Activated naive CD4-positive, alpha-beta T cell treated with anti-CD3 and anti-CD28 coated beads, Interleukin-2, amount 50 U/mL, for 24 hours (primary cell): Measurements from ENCODE around the gene DIAPH3.

Experiments
- H3K27ac Mint-ChIP-seq: one replicate; pipeline ENCODE4 v1.8.0; 2021; ENCODE audit warnings: mild to moderate bottlenecking, mixed read lengths
- H3K27me3 Mint-ChIP-seq: one replicate; pipeline ENCODE4 v1.8.0; 2021; ENCODE audit warnings: mixed read lengths
- H3K36me3 Mint-ChIP-seq: one replicate; pipeline ENCODE4 v1.8.0; 2021; ENCODE audit warnings: mixed read lengths
- H3K4me1 Mint-ChIP-seq: one replicate; pipeline ENCODE4 v1.8.0; 2021; ENCODE audit warnings: mixed read lengths
- H3K4me3 Mint-ChIP-seq: one replicate; pipeline ENCODE4 v1.8.0; 2021; ENCODE audit warnings: mild to moderate bottlenecking, mixed read lengths
- H3K9me3 Mint-ChIP-seq: one replicate; pipeline ENCODE4 v1.8.0; 2021; ENCODE audit warnings: mixed read lengths

Gene DIAPH3

DNA sequence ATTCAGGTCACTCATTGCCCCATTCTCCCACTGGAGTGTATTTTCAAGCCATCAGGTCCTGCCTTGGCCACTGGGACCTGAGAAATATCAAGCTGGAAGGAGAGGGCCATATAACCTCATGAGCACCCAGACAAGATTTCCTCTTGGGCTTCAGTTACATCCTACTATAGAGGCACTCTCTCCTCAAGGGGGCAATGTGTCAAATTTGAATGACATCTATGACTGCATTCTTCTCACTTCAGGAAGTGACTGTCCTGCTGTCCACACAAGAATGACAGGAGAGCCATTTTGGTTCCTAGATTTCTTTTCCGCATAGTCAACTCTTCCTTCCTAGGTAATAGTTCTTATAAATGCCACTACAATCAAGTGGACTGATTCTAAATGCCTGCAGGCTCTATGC is 416.2 kb downstream of the DIAPH3 start:
- Mint-ChIP-seq H3K9me3 (no peaks in the 10 kb centered on the region), H3K4me1 (no peaks in the 10 kb centered on the region), H3K36me3 (no peaks in the 10 kb centered on the region), H3K4me3 (no peak overlapping the region), H3K27ac (no peak overlapping the region), H3K27me3 (no peaks in the 10 kb centered on the region)

DNA sequence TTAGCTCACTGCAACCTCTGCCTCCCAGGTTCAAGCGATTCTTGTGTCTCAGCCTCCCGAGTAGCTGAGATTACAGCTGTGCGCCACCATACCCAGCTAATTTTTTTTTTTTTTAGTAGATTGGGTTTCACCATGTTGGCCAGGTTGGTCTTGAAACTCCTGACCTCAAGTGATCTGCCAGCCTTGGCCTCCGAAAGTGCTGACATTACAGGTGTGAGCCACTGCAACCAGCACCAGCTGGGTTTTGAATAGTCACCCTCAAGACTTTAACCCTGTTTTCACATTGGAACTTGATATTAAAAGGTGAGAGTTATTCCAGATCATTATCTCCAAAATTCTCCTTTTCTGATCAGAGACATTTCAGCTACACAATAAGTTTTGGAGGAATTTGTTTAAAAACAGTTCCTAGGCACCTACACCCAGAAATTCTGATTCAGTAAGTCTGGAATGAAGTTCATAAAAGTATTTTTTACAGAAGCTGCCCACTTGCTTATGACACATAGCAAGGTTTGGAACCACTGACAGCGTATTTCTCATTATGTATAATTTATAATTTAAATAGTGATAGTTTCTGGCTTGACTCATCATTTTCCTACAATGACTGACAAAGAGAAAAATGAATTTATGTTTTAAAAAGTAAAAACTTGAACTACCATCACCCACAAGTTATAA is 417.3 kb downstream of the DIAPH3 start:
- no peaks in the 10 kb centered on the region for H3K27me3 Mint-ChIP-seq
- no peaks in the 10 kb centered on the region for H3K4me1 Mint-ChIP-seq
- H3K36me3 Mint-ChIP-seq: no peaks in the 10 kb centered on the region
- no peak overlapping the region for H3K4me3 Mint-ChIP-seq
- no peaks in the 10 kb centered on the region for H3K9me3 Mint-ChIP-seq
- H3K27ac Mint-ChIP-seq: no peak overlapping the region

DNA sequence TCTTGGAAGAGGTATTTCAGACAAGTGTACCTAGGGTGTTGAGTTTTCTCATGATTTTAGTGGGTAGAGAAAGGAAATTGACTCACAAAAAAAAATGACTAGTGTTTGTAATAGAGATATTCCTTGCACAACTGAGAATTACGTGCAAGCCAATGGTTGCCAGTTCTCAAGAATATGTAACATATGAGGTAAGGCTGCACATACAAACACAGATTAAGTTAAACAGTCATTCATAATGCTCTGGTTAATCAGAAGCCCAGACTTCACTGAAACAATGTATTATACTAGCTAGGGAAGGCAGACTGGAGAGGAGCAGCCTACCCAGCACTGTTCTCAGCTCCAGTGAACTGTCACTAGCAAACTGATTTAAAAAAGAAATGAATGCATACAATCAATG is 418.3 kb downstream of the DIAPH3 start:
- Mint-ChIP-seq H3K36me3 (no peaks in the 10 kb centered on the region), H3K9me3 (no peaks in the 10 kb centered on the region), H3K4me1 (no peaks in the 10 kb centered on the region), H3K27me3 (no peaks in the 10 kb centered on the region), H3K4me3 (no peak overlapping the region), H3K27ac (no peak overlapping the region)

DNA sequence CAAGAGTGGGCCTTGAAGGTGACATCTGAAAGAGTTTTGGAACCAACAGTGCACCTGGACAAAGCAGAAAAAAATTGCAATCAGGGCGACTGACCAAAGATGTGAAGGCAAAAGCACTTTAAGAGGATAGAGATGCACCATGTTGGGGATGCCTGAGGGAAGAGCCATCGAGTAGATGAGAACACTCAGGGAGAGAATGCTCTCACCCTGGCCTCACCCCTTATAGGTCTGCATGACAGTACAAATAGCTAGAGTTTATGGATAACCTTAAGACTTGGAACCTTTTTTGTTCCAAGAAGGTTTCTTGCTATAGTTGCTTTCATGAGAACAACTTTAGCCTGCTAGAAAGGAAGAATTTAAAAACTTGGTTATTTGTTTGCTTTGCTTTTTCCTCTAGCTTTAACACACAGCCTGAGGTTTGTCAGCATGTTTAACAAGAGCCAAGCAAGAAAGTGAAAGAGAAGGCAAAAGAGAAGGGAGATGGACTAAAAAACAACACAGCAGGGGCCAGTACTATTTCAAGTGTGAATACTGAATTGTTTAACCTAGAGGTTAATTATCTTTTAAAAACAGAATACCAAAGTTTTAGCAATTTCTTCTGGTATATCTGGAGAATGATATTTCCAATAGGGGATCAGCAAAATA is 418.9 kb downstream of the DIAPH3 start:
- H3K27me3 Mint-ChIP-seq: no peaks in the 10 kb centered on the region
- H3K4me3 Mint-ChIP-seq: no peak overlapping the region
- no peaks in the 10 kb centered on the region for H3K4me1 Mint-ChIP-seq
- no peak overlapping the region for H3K27ac Mint-ChIP-seq
- no peaks in the 10 kb centered on the region for H3K36me3 Mint-ChIP-seq
- no peaks in the 10 kb centered on the region for H3K9me3 Mint-ChIP-seq

DNA sequence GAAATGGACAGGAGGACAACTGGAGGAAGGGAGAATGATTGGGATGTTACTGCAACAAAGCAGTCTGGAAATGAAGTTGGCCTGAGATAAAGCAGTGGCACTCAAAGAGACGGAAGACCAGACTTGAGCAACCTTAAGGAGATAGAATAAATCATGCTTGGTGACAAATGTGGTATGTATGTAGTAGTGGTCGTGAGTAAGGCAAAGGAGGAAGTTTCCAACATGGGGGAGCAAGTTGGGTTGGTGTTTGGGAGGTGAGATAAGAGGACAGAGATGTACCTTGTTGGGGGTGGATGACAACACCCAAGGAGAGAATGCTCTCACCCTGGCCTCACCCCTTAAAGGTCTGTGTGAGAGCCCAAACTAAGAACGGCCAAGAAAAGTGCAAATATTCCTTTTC is 420.5 kb downstream of the DIAPH3 start:
- Mint-ChIP-seq H3K27me3 (no peaks in the 10 kb centered on the region), H3K36me3 (no peaks in the 10 kb centered on the region), H3K9me3 (no peaks in the 10 kb centered on the region), H3K4me3 (no peak overlapping the region), H3K4me1 (no peaks in the 10 kb centered on the region), H3K27ac (no peak overlapping the region)

DNA sequence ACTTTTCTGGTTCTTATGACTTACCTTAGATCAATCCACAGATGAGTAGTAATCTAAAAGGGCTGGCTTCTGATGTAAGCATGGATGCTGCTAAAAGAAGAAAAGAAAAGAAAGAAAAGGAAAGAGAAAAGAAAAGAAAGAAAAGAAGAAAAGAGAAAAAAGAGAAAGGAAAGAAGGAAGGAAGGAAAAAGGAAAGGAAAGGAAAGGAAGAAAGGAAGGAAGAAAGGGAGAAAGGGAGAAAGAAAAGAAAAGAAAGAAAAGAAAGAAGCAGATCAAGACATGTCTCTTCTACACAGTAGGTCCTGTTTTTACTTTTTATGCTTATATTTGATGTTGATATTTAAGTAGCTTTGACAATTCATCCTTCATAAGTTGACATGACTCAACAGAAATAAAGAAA is 421.3 kb downstream of the DIAPH3 start:
- no peaks in the 10 kb centered on the region for H3K4me1 Mint-ChIP-seq
- H3K9me3 Mint-ChIP-seq: no peaks in the 10 kb centered on the region
- no peaks in the 10 kb centered on the region for H3K36me3 Mint-ChIP-seq

DNA sequence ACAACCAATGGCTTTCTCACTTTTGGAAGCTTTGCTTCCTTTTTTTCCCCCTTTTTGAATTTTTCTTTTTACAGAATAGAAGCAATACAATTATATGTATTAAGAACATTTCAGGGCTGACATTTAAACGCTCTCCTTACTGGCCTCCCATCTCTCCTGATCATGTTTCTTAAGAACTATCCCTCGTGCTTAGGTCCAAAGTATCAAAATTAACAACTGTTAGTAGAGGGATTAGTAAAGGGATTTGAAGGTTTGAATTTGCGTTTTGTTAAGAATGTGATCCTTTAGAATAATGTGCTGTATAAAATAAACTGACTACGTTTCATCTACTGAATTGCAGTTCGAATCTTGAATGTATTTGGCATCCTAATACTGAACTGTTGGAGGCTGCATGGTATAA is 424.8 kb downstream of the DIAPH3 start:
- Mint-ChIP-seq H3K27me3 (no peaks in the 10 kb centered on the region), H3K27ac (no peak overlapping the region), H3K9me3 (no peaks in the 10 kb centered on the region), H3K36me3 (no peaks in the 10 kb centered on the region), H3K4me3 (no peak overlapping the region), H3K4me1 (no peaks in the 10 kb centered on the region)

More for the DNA sequence above, 421.3 kb downstream of the DIAPH3 start:
- no peak overlapping the region for H3K27ac Mint-ChIP-seq
- H3K27me3 Mint-ChIP-seq: no peaks in the 10 kb centered on the region
- no peak overlapping the region for H3K4me3 Mint-ChIP-seq

DNA sequence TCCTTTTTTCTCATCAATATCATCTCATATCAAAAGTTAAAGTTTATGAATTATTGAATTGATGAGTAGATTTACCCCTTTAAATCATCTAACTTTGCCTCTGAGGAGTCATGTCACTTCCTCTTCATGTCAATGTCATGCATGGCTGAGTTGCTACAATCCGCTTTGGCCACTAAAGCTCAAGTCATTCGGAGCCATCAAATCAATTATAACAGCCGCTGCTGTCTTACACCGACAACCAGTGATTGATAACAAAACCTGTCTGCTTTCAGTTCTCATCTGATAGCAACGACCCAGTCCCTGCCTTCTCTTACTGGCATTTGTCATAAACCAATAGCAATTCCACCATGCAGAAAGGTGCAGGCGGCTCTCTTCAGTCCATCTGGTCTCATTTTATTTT is 429.3 kb downstream of the DIAPH3 start:
- Mint-ChIP-seq H3K27ac (no peak overlapping the region), H3K27me3 (no peaks in the 10 kb centered on the region), H3K36me3 (no peaks in the 10 kb centered on the region), H3K9me3 (no peaks in the 10 kb centered on the region), H3K4me3 (no peak overlapping the region), H3K4me1 (no peaks in the 10 kb centered on the region)

DNA sequence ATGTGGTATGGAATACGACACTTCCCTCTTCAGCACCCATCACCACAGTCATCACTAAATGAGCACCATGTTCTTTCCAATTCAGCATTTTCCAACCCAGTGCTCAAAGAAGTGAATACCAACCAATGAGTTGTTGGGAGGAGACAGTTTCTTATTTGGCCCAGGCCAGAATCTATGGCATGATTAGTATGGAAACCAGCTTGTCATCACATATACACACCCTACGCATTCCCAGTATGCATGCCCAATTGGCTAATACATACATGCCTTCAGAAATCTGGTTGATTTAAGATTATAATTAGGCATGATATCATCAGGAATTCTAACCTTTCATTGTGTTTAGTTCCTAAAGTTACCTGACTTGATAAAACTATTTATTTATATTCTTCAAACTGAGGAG is 430.0 kb downstream of the DIAPH3 start:
- Mint-ChIP-seq H3K9me3 (no peaks in the 10 kb centered on the region), H3K27me3 (no peaks in the 10 kb centered on the region), H3K4me3 (no peak overlapping the region), H3K36me3 (no peaks in the 10 kb centered on the region), H3K4me1 (no peaks in the 10 kb centered on the region), H3K27ac (no peak overlapping the region)

DNA sequence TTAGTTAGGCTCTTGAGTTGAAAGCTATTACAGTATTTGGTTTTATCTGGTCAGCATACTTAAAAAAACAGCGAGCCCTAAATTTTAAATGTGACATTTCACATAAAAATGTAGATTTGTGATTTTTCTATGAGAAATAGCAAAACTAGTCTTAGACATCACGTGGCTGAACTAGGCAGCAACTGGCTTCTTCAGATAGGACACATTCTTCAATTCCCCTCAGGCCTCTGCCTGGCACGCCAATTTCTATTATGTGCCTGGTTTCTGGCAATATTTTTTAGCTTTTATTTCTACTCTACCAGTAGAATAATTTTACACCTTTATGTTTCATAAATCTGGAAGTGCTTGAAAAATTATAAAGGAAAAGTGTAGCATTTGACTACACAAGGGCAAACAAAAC is 433.7 kb downstream of the DIAPH3 start:
- H3K9me3 Mint-ChIP-seq: no peaks in the 10 kb centered on the region
- no peaks in the 10 kb centered on the region for H3K36me3 Mint-ChIP-seq
- no peaks in the 10 kb centered on the region for H3K4me1 Mint-ChIP-seq
- no peaks in the 10 kb centered on the region for H3K27me3 Mint-ChIP-seq
- H3K4me3 Mint-ChIP-seq: no peak overlapping the region
- H3K27ac Mint-ChIP-seq: no peak overlapping the region

DNA sequence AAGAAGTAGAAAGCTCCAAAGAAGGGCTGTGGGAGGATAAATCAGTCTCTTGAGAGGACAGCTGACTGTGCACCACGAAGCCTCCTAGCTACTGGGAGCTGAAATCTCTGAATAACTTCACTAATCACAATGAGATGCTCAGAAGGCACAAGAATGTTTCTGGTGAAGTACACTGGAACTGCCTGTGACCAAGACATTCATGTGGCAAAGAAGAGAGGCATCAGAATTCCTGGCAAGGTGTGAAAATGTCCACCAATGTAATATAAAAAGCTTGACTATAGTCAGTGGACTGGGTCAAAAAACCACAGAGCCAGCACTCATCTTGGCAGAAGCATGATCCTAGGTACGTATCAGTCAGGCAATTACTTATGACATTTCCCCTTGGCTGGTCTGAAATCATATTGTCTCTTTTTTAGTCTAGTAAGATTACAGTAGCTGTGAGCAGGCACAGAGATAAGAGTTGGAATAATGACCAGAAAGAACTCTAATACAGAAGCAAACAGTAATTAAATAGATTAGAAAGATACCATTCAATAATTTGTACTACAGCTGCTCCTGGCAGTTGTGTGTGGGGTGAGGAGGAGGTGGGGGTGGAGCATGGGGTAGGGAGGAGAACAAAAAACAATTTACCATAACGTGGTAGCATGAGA is 434.7 kb downstream of the DIAPH3 start:
- Mint-ChIP-seq H3K4me1 (no peaks in the 10 kb centered on the region), H3K9me3 (no peaks in the 10 kb centered on the region), H3K36me3 (no peaks in the 10 kb centered on the region), H3K4me3 (no peak overlapping the region), H3K27ac (no peak overlapping the region), H3K27me3 (no peaks in the 10 kb centered on the region)

DNA sequence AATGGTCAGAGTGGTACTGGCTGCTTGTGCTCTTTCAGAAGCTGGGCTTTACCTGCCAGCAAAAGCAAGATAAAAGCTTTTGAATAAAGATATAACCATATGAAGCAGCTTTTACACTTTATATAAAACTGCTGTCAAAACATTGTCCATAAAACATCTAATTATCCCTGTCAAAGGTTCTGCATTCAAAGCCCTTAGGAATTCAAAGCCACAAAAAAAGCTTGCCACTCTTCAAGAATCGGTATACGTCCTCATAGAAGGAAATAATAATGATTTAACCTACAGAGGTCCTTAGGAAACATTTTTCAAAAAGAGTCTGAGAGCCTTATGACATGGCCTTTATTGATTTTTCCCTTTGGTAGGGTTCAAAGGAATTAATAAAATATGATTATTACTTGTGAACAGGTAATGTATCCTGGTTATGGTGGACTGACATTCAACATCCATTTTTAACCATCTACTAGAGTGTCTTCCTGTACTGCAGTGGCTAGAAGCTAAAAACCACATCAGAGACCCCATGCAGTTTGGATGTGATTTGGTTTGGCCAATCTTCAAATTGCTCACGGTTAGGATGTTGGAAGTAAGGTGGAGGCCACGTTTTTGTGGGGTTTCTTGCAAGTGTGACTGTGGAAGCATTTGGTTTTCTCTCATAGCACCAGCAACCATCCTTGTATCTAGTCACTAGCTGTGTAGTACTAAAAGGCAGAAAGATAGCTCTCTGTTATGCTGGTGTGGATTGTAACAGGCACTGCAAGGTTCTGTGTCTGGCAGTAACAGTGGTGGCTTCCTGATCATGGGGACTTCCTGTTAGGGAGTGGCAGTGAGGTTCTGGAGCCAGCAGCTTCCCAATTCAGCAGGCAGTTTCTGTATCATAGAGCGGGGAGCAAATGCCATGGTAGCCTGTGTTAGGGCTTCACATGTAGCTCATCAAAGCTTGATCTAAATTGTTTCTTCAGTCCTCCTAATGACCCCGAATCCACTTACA is 441.5 kb downstream of the DIAPH3 start:
- H3K36me3 Mint-ChIP-seq: no peaks in the 10 kb centered on the region
- H3K4me3 Mint-ChIP-seq: no peak overlapping the region
- H3K27me3 Mint-ChIP-seq: no peaks in the 10 kb centered on the region
- peak overlapping the region; percentile 47 for H3K27ac Mint-ChIP-seq
- H3K4me1 Mint-ChIP-seq: peaks cover 13% of the 10 kb centered on the region
- H3K9me3 Mint-ChIP-seq: no peaks in the 10 kb centered on the region

DNA sequence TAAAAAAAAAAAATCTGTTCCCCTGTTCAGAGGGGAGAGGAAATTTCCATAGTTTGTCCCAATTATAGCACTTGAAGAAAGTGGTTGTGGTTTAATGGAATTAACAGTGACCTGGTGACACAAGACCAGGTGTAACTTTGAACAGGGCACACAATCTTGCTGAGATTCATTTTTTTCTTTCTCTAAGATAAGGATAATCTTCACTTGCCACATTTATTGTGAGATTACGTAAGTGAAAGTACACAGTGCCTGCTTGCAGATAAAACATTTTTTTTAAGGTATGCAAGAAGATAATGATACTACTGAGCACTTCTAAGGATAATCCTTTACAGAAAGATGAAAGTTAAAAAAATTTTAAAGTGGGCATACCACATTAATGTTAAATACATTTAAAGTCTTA is 448.1 kb downstream of the DIAPH3 start:
- no peaks in the 10 kb centered on the region for H3K9me3 Mint-ChIP-seq
- H3K36me3 Mint-ChIP-seq: no peaks in the 10 kb centered on the region
- H3K27me3 Mint-ChIP-seq: no peaks in the 10 kb centered on the region
- H3K4me1 Mint-ChIP-seq: no peaks in the 10 kb centered on the region
- H3K4me3 Mint-ChIP-seq: no peak overlapping the region
- H3K27ac Mint-ChIP-seq: no peak overlapping the region

DNA sequence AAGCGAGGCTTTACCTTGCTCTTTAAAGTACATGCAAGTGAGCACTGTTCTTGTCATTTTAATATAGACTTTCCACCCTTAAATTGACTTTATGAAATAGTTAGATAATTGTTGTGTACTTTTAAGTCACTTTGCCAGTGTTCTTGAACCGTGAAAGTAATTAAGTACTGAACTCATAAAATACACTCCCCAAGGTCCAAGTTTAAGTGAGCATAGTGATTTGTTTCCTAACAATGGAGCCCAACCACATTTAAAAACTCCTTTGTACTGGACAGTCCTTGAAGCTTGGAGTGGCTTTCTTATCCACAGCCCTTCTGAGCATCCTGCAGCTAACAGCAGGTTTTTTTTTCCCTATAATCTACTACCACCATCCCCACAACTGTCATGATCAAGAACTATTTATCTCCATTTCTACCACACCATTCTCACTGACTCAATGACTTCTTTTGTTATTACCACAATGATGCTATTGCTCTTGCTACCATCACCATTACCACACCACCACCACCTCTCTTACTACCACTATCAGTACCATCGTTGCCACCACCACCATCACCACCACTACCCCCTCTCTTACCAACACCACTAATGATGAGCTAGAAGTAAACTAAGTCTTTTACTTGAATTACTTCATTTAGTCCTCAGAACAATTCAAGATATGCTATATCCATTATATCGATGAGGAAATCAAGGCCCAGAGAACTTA is 452.6 kb downstream of the DIAPH3 start:
- Mint-ChIP-seq H3K9me3 (no peaks in the 10 kb centered on the region), H3K36me3 (no peaks in the 10 kb centered on the region), H3K27ac (no peak overlapping the region), H3K4me1 (no peaks in the 10 kb centered on the region), H3K27me3 (no peaks in the 10 kb centered on the region), H3K4me3 (no peak overlapping the region)

DNA sequence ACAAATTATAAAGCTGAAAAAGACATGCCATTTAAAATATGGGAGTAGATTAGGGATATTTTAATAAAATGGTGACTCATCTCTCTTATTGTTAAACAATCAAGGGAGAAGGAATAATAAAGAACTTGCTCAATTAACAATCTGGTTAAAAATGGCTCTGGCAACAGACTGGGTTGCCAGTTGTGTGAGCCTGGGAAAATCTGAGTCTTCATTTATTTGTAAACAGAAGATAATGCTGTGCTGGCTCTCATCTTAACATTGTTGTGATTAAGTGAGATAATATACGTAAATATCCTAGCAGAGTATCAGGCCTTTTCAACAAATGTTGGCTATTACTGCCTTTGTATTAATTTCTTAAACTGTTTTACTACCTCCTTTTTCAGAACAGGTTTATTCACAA is 453.3 kb downstream of the DIAPH3 start:
- Mint-ChIP-seq H3K36me3 (no peaks in the 10 kb centered on the region), H3K4me1 (no peaks in the 10 kb centered on the region), H3K4me3 (no peak overlapping the region), H3K27me3 (no peaks in the 10 kb centered on the region), H3K27ac (no peak overlapping the region), H3K9me3 (no peaks in the 10 kb centered on the region)
